ENCODE data around the gene EXOC2. TPM values are rescaled to one million over a fixed set of nuclear protein-coding genes. Genes with fewer than 3 reads are reported as not detected.

The EXOC2 gene
- total and polyA plus RNA-seq, 10 of the 15 experiments (the other 5 are each of a cell fraction or from before 2014, with no cell fraction given), result 8.7 to 32.8 (median 20.7) TPM

- FAIRE-seq, result no peak
- Histone ChIP-seq H2AFZ (ENCODE audit: control insufficient read depth, low read depth, low read length) (no peak overlapping the region), H3K27me3 (replicated peaks in 1 of 2; ENCODE audit: control insufficient read depth in 2 of 2, insufficient read depth in 2 of 2, low read length in 1 of 2) (no peaks in the 10 kb centered on the region), H4K20me1 (ENCODE audit: control insufficient read depth, insufficient read depth) (no peaks in the 10 kb centered on the region), H3K4me3 (no peak overlapping the region), H3K9ac (ENCODE audit: control insufficient read depth, insufficient read depth, low read length) (no peak overlapping the region), H3K4me1 (ENCODE audit: control insufficient read depth, insufficient read depth, low read length) (no peaks in the 10 kb centered on the region), H3K9me3 (replicated peaks; ENCODE audit: control insufficient read depth, insufficient read depth, low read length) (peaks cover 7% of the 10 kb centered on the region; the same call in 2 of the 3 replicates), H3K79me2 (ENCODE audit: control insufficient read depth, insufficient read depth, low read length) (no peaks in the 10 kb centered on the region), H3K27ac (ENCODE audit: control insufficient read depth, insufficient read depth) (no peak overlapping the region), H3K36me3 (ENCODE audit: control insufficient read depth in 2 of 2, insufficient read depth in 2 of 2, low read length in 1 of 2) (peaks cover 5 to 7% of the 10 kb centered on the region in 2 experiments; a peak in 3 of 4 replicates), H3K4me2 (ENCODE audit: control insufficient read depth, insufficient read depth) (no peak overlapping the region)
- no peak for DNase-seq (ENCODE audit: low read depth, low spot score)
- intact Hi-C loops (cut with micrococcal nuclease; ENCODE audit: unreplicated experiment) (no loop called here), in situ Hi-C loops (cut with MboI) (no loop called here)
- ChIA-PET CTCF (no interaction called here), SMC1A (ENCODE audit: uncharacterized antibody, unreplicated experiment) (no interaction called here), RAD21 (ENCODE audit: unreplicated experiment) (no interaction called here), POLR2A (no interaction called here)
- ATAC-seq, result no peak
- BruUV-seq (replicated peaks), result no TSS peak
- 88% methylated on average over 27 of the region's 31 CpGs for WGBS (ENCODE audit: insufficient coverage, insufficient replicate concordance, low lambda C conversion rate, missing lambda C conversion rate)
- TF ChIP-seq ZNF274 (IDR thresholded peaks at IDR 0.05; ENCODE audit: insufficient read depth, insufficient read length) (no peak), SUZ12 (IDR thresholded peaks at IDR 0.05; ENCODE audit: unreplicated experiment) (no peak), NFXL1 (IDR thresholded peaks at IDR 0.05; ENCODE audit: borderline replicate concordance) (no peak), MXI1 (IDR thresholded peaks at IDR 0.05; ENCODE audit: low read depth, low read length) (no peak), NR2F1 (conservative IDR thresholded peaks at IDR 0.05) (no peak), ZSCAN29 (IDR thresholded peaks at IDR 0.05) (no peak), PRDM15 (CRISPR knock-in tag; IDR thresholded peaks at IDR 0.05) (no peak), DPF2 (IDR thresholded peaks at IDR 0.05) (no peak), TARDBP (IDR thresholded peaks at IDR 0.05; ENCODE audit: borderline replicate concordance) (no peak), POLR2AphosphoS2 (IDR thresholded peaks at IDR 0.05; ENCODE audit: low read depth, low read length) (no peak), SMC3 (IDR thresholded peaks at IDR 0.05; ENCODE audit: borderline replicate concordance, low read length) (no peak), SREBF2 (IDR thresholded peaks at IDR 0.05; ENCODE audit: low read length) (no peak)
Measured at GRCh38 chr6:520820-521219, 172.1 kb downstream of the EXOC2 start.
